Vagina (tissue), 2 donors: ENCODE results near the gene AJUBA.

Experiments used
- POLR2A ChIP-seq, 2 donors: fragments of 450-650 bp; IDR thresholded peaks; one replicate each; pipeline ENCODE4 v1.6.1; 2017; ENCODE audit warnings: antibody characterized with exemption in 2 of 2, mild to moderate bottlenecking in 2 of 2, moderate library complexity in 2 of 2
- POLR2AphosphoS5 ChIP-seq, 2 donors: sonication (generic); formaldehyde crosslinking; IDR thresholded peaks; one replicate each; pipeline ENCODE4 v1.9.0; 2017; ENCODE audit warnings: antibody characterized with exemption in 2 of 2, mild to moderate bottlenecking in 2 of 2, low read depth in 1 of 2; ENCODE audit not compliant: insufficient read depth in 1 of 2
- TF ChIP-seq, protein P1 (sequence below), 3 experiments: fragments of 450-650 bp in 2 of 3; fragments of 200-600 bp in 1 of 3; sonication (generic) in 1 of 3; IDR thresholded peaks; one replicate each; pipeline ENCODE4 v1.5.1; 2017 to 2019; ENCODE audit warnings: antibody characterized with exemption in 3 of 3, mild to moderate bottlenecking in 2 of 3, moderate library complexity in 2 of 3

- TF ChIP-seq, protein P1, sequence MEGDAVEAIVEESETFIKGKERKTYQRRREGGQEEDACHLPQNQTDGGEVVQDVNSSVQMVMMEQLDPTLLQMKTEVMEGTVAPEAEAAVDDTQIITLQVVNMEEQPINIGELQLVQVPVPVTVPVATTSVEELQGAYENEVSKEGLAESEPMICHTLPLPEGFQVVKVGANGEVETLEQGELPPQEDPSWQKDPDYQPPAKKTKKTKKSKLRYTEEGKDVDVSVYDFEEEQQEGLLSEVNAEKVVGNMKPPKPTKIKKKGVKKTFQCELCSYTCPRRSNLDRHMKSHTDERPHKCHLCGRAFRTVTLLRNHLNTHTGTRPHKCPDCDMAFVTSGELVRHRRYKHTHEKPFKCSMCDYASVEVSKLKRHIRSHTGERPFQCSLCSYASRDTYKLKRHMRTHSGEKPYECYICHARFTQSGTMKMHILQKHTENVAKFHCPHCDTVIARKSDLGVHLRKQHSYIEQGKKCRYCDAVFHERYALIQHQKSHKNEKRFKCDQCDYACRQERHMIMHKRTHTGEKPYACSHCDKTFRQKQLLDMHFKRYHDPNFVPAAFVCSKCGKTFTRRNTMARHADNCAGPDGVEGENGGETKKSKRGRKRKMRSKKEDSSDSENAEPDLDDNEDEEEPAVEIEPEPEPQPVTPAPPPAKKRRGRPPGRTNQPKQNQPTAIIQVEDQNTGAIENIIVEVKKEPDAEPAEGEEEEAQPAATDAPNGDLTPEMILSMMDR (IDR thresholded peaks at IDR 0.05) = no peak
- TF ChIP-seq POLR2A (IDR thresholded peaks at IDR 0.05) (no peak), POLR2AphosphoS5 (IDR thresholded peaks at IDR 0.05; ENCODE audit: insufficient read depth in 1 of 2, low read depth in 1 of 2) (no peak)
Measured at GRCh38 chr14:23020143-23021128, 38.1 kb upstream of the AJUBA start.
